IPS DF 6.9 (cell line): Measurements from ENCODE around the gene RRP9.
A peak's percentile ranks its signal among the peaks of the same experiment; 100 is the strongest.
"Not testable (repeated sequence)": the region's sequence is repeated elsewhere in the genome, so short reads cannot be mapped to it uniquely, and the experiment has no call there.

Experiments
- DNase-seq: peaks from one replicate; pipeline ENCODE4 v3.0.0-alpha.2; 2013; ENCODE audit warnings: low read depth, low spot score
- H3K27ac ChIP-seq: one replicate; pipeline ENCODE4 v1.5.1; 2013; ENCODE audit warnings: low read length, control low read depth
- H3K27me3 ChIP-seq: 2 replicates; pipeline ENCODE4 v1.6.1; 2013; ENCODE audit warnings: mild to moderate bottlenecking, low read length; ENCODE audit not compliant: control insufficient read depth, insufficient read depth
- H3K36me3 ChIP-seq: 2 replicates; pipeline ENCODE4 v1.6.1; 2013; ENCODE audit warnings: low read length; ENCODE audit not compliant: control insufficient read depth, insufficient read depth
- H3K4me1 ChIP-seq: 2 replicates; pipeline ENCODE4 v1.6.1; 2013; ENCODE audit warnings: low read length; ENCODE audit not compliant: control insufficient read depth, insufficient read depth
- H3K4me3 ChIP-seq: 2 replicates; pipeline ENCODE4 v1.5.1; 2013; ENCODE audit warnings: mild to moderate bottlenecking, low read length
- H3K9me3 ChIP-seq: 2 replicates; pipeline ENCODE4 v1.6.1; 2013; ENCODE audit warnings: low read length, inconsistent platforms; ENCODE audit not compliant: control insufficient read depth, insufficient read depth
- WGBS: extraction: QIAGEN DNeasy Blood & Tissue Kit; methylation state at CpG from one replicate; pipeline ENCODE4 v1.1.7; 2013; ENCODE audit warnings: mixed read lengths, missing lambda C conversion rate; ENCODE audit not compliant: insufficient read length, insufficient coverage; 5-methylcytosine and 5-hydroxymethylcytosine counted together

Gene RRP9, protein sequence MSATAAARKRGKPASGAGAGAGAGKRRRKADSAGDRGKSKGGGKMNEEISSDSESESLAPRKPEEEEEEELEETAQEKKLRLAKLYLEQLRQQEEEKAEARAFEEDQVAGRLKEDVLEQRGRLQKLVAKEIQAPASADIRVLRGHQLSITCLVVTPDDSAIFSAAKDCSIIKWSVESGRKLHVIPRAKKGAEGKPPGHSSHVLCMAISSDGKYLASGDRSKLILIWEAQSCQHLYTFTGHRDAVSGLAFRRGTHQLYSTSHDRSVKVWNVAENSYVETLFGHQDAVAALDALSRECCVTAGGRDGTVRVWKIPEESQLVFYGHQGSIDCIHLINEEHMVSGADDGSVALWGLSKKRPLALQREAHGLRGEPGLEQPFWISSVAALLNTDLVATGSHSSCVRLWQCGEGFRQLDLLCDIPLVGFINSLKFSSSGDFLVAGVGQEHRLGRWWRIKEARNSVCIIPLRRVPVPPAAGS

DNA sequence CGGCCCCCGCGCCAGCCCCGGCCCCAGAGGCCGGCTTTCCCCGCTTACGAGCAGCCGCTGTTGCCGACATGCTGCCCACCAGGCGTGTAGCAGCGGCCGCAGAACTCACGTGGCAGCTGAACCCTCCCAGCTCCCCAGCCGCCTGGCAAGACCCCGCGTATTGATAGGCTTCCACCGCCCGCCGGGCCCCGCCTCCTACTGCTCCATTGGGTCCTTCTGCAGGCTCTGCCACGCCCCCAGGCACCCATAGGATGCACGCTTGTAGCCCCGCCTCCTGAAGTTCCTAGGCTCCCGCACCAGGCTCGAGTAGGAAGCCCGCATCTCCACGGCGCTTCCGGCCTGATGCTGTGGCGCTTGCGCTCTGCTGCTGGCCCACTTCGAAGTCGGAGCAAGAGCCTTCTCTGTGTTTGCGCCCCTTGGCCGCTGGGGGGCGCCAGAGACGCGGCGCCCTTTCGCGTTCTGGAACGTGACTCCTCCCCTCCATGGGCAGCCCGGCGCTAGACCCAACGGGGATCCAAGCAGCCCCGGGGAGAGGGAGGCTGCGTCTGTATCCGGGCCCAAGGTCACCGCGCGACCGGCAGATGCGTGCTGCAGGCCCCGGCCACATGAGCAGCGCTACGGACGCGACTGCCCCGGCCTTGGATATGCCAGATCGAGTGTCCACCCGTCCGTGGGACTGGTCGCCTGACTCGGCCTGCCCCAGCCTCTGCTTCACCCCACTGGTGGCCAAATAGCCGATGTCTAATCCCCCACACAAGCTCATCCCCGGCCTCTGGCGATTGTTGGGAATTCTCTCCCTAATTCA is at the start of gene RRP9, which contains the start of gene PARP3:
Gene RRP9 (minus strand): TSS at position 107 of the 805 bp plus-strand sequence. CDS start 37 bp downstream, at position 70.
Gene PARP3 (plus strand): TSS at position 566 of the 805 bp plus-strand sequence. CDS start 993 bp downstream, outside the sequence.
- peak; percentile 98 for DNase-seq
- Histone ChIP-seq H3K36me3 (peaks cover 13% of the 10 kb centered on the region), H3K27ac (no peak within 1 kb of the TSS), H3K9me3 (no peaks in the 10 kb centered on the region), H3K27me3 (no peaks in the 10 kb centered on the region), H3K4me3 (peak within 1 kb of the TSS; percentile 66), H3K4me1 (peaks cover 4% of the 10 kb centered on the region)
- WGBS, result no CpG with 5 or more reads among the region's 67 CpGs

DNA sequence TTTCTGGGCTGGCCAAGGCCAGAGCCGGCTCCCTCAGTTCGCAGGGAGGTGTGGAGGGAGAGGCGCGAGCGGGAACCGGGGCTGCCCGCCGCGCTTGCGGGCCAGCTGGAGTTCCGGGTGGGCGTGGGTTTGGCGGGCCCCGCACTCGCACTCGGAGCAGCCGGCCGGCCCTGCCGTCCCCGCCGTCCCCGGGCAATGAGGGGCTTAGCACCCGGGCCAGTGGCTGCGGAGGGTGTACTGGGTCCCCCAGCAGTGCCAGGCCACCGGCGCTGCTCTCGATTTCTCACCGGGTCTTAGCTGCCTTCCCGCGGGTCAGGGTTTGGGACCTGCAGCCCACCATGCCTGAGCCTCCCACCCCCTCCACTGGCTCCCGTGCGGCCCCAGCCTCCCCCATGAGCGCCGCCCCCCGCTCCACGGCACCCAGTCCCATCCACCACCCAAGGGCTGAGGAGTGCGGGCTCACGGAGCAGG is 48.8 kb upstream of the RRP9 start:
- H3K27me3 ChIP-seq, DNase-seq, H3K4me1 ChIP-seq, H3K4me3 ChIP-seq, H3K9me3 ChIP-seq, H3K27ac ChIP-seq: not testable (repeated sequence)
- WGBS, result no CpG with 5 or more reads among the region's 38 CpGs
- peaks cover 27% of the 10 kb centered on the region for H3K36me3 ChIP-seq

DNA sequence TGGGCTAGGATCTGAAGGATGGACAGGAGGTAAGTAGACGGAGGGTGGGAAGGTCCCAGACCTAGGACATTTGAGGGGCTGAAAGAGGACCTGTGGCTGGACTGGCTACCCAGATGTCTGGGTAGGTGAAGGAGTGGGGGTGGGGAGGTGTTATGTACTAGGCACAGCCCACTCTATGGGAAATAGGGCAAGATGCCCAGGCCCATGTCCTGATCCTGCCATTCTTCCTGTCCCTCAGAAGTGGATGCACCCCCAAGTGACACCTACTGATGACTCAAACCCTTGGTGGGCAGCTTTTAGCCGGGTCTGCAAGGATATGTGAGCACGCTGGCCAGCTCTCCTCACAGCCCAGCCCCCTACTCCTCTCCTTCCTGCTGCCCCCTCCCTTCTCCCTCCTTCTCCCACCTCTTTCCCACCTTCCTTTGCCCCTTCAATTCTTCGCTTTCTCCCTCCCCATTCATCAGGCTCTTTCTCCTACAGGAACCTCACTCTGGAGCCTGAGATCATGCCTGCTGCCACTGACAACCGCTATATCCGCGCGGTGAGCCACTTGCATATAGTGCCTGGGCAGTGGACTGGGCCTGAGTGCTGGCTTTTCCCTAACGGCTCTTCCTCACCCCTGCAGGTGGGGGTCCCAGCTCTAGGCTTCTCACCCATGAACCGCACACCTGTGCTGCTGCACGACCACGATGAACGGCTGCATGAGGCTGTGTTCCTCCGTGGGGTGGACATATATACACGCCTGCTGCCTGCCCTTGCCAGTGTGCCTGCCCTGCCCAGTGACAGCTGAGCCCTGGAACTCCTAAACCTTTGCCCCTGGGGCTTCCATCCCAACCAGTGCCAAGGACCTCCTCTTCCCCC is 46.8 kb upstream of the RRP9 start:
- no peak overlapping the region for H3K27ac ChIP-seq

DNA sequence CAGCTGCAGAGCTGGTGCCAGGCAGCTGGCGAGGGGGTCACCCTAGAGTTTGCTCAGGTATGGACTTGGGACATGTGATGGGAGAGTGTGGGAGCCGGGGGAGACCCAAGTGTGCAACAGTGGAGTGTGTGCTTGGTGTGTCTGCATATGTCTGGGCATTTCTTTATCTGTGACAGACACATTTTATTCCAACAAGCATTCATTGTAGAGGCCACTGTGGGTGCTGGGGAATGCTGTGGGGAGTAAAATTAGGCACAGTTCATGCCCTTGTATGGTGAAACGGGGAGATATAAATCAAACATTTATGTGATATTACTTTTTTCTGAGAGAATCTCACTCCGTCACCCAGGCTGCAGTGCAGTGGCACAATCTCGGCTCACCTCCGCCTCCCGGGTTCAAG is 45.9 kb upstream of the RRP9 start:
- H3K4me1 ChIP-seq, result peaks cover 6% of the 10 kb centered on the region
- WGBS, result no CpG with 5 or more reads among the region's 7 CpGs

More for the DNA sequence above, 46.8 kb upstream of the RRP9 start:
- WGBS, result 100% methylated on average over 1 of the region's 15 CpGs
- no peak for DNase-seq
- Histone ChIP-seq H3K4me3 (no peak overlapping the region), H3K27me3 (no peaks in the 10 kb centered on the region), H3K4me1 (peaks cover 4% of the 10 kb centered on the region), H3K36me3 (peaks cover 13% of the 10 kb centered on the region), H3K9me3 (no peaks in the 10 kb centered on the region)

DNA sequence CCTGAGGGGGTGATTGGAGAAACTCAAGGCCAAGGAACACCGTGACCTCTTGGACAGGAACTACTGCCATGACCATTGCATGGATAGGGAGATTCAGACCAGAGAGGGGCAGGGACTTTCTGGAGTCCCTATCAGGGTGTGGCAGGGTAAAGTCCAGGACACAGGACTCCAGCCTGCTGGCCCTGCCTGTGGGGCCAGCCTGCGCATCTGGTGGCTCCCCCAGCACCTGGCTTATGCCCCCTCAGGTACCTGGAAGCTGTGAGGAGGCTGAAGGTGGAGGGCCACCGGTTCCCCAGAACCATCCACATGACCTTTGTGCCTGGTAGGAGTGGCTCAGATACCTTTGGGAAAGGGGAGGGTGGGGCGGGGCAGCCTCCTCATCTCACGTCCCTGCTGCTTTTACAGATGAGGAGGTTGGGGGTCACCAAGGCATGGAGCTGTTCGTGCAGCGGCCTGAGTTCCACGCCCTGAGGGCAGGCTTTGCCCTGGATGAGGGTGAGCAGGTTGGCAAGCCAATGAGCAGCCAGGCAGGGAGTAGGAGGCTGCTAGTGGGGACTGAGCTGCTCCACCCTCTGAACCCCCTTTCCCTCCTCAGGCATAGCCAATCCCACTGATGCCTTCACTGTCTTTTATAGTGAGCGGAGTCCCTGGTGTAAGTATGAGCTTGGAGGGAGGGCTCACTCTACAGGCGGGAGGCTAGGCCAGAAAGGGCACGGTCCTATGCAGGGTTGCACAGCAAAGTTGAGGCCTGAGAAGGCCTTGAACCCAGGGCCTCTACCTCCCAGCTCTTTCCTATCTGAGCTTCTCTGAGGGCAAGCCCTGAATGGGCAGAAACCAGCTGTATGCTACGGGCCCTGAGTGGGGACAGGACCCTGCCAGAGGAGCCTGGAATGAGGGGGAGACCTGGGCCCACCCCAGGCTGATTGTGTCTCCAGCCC is 44.6 kb upstream of the RRP9 start:
- no CpG with 5 or more reads among the region's 12 CpGs for WGBS
- H3K36me3 ChIP-seq, result no peaks in the 10 kb centered on the region; the same call in 1 of the 2 replicates
- H3K9me3 ChIP-seq, result no peaks in the 10 kb centered on the region
- no peaks in the 10 kb centered on the region for H3K27me3 ChIP-seq
- no peak for DNase-seq
- no peak overlapping the region for H3K4me3 ChIP-seq
- H3K4me1 ChIP-seq, result peaks cover 6% of the 10 kb centered on the region
- no peak overlapping the region for H3K27ac ChIP-seq

More for the DNA sequence above, 45.9 kb upstream of the RRP9 start:
- no peak for DNase-seq
- no peaks in the 10 kb centered on the region for H3K27me3 ChIP-seq
- no peak overlapping the region for H3K27ac ChIP-seq
- H3K4me3 ChIP-seq, result no peak overlapping the region
- H3K36me3 ChIP-seq, result peaks cover 7% of the 10 kb centered on the region
- H3K9me3 ChIP-seq, result no peaks in the 10 kb centered on the region

DNA sequence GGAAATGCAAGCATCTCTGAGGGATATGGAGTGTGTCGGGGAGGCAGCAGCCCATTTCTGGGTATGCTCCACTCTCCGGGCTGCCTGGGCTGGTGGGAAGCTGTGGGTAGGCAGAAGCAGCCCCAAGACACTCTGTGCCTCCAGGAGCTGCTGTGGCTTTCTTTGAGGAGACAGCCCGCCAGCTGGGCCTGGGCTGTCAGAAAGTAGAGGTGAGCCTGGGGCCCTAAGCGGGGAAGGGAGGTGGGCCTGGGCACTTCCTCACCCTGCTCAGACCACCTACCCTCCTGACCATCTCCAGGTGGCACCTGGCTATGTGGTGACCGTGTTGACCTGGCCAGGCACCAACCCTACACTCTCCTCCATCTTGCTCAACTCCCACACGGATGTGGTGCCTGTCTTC is 43.4 kb upstream of the RRP9 start:
- no peak overlapping the region for H3K4me3 ChIP-seq
- no peaks in the 10 kb centered on the region for H3K9me3 ChIP-seq
- H3K27ac ChIP-seq, result no peak overlapping the region
- no peak for DNase-seq
- H3K27me3 ChIP-seq, result no peaks in the 10 kb centered on the region
- H3K4me1 ChIP-seq, result peaks cover 6% of the 10 kb centered on the region
- H3K36me3 ChIP-seq, result no peaks in the 10 kb centered on the region; the same call in 1 of the 2 replicates
- no CpG with 5 or more reads among the region's 6 CpGs for WGBS

DNA sequence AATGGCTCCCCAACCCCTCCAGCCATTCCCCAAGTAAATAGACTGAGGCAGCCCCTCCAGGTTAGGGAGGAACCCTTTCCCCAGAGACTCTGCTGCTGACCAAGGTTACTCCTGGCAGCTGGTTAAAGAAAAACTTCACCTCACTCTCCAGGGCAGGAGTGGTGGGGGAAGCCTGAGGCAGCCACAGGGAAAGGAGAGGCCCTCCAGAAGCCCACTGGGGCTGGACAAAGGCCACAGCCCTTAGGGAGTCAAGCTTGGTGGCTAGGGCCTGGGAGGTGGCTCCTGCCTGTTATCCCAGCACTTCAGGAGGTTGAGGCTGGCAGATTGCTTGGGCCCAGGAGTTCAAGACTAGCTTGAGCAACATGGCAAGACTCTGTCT is 42.6 kb upstream of the RRP9 start:
- Histone ChIP-seq H3K4me1 (peaks cover 6% of the 10 kb centered on the region), H3K27me3 (no peaks in the 10 kb centered on the region), H3K36me3 (no peaks in the 10 kb centered on the region), H3K4me3 (no peak overlapping the region), H3K9me3 (no peaks in the 10 kb centered on the region), H3K27ac (no peak overlapping the region)
- no peak for DNase-seq

DNA sequence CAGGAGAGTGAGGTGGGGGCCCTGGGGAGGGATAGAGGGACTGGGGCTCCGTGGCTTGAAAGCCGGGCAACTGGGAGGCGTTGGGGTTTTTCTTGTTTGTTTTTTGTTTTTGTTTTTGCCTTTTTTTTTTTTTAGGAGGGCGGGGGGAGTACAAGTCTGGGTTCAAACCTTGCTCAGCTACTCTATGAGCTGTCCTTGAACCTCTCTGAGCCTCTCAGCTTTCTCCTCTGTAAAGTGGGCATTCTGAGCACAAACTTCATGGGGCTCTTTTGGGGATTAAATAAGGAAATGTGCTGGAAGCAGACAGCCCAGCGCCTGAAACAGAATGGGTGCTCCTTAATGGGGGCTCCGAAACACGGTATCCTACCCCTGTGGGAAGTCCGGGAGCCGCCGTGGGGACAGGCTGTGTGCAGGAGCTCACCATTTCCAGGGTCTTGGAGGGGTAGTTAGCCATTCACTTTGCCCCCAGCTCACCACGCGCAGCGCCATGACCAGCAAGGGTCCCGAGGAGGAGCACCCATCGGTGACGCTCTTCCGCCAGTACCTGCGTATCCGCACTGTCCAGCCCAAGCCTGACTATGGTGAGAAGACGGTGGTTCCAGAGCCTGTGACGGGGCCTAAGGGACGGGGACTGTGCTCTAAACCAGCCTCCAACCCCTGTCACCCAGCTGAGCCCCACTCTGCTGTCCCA is 42.0 kb upstream of the RRP9 start:
- H3K27ac ChIP-seq, result no peak overlapping the region
- no peak for DNase-seq
- no peaks in the 10 kb centered on the region for H3K36me3 ChIP-seq
- H3K4me1 ChIP-seq, result peaks cover 6% of the 10 kb centered on the region
- no peaks in the 10 kb centered on the region for H3K9me3 ChIP-seq
- WGBS, result no CpG with 5 or more reads among the region's 22 CpGs
- H3K4me3 ChIP-seq, result peak overlapping the region; percentile 14; the same call in 1 of the 2 replicates
- H3K27me3 ChIP-seq, result no peaks in the 10 kb centered on the region
